NCI-H1417 treated with DMSO at 0.1 percent for 48 hours (cell line): ENCODE measurements around the gene RNF126.
"Not testable (repeated sequence)": the region's sequence is repeated elsewhere in the genome, so short reads cannot be mapped to it uniquely, and the experiment has no call there.

Experiments
- DNase-seq: peaks from one replicate; lab custom pipeline; 2025; lab: John Stamatoyannopoulos, UW

RNF126 gene

GRCh38 chr19:646779-647565, 16.0 kb downstream of the RNF126 start:
- DNase-seq, result no peak

GRCh38 chr19:645912-646778, 16.9 kb downstream of the RNF126 start:
- DNase-seq, result no peak

GRCh38 chr19:644789-645188, 18.2 kb downstream of the RNF126 start:
- DNase-seq, result no peak

GRCh38 chr19:644363-644762, 18.7 kb downstream of the RNF126 start:
- no peak for DNase-seq

GRCh38 chr19:643736-644135, 19.3 kb downstream of the RNF126 start:
- DNase-seq, result no peak

- DNase-seq, result no peak
Observed at GRCh38 chr19:642767-643727, 20.0 kb downstream of the RNF126 start.

- DNase-seq, result no peak
Observed at GRCh38 chr19:641702-642101, 21.3 kb downstream of the RNF126 start.

GRCh38 chr19:640606-641189, 22.3 kb downstream of the RNF126 start:
- DNase-seq, result no peak

- DNase-seq, result no peak
Observed at GRCh38 chr19:640161-640558, 22.9 kb downstream of the RNF126 start.

GRCh38 chr19:639253-640160, 23.5 kb downstream of the RNF126 start, which contains the start of gene FGF22:
TSS of gene FGF22 (plus strand) at chr19:639879. CDS start at chr19:639926, 47 bp downstream.
- peak; percentile 48 for DNase-seq

- DNase-seq, result no peak
Observed at GRCh38 chr19:638906-639252, 24.1 kb downstream of the RNF126 start.

- DNase-seq, result no peak
Observed at GRCh38 chr19:634975-635652, 27.9 kb downstream of the RNF126 start.

GRCh38 chr19:633786-634639, 29.0 kb downstream of the RNF126 start:
- no peak for DNase-seq

- peak; percentile 99 for DNase-seq
Observed at GRCh38 chr19:633068-633785, 29.8 kb downstream of the RNF126 start, which contains the start of gene POLRMT. TSS of gene POLRMT (minus strand) at chr19:633537. CDS start at chr19:633512, 25 bp downstream.

GRCh38 chr19:632579-633067, 30.4 kb downstream of the RNF126 start:
- DNase-seq, result no peak

GRCh38 chr19:629961-630714, 32.9 kb downstream of the RNF126 start:
- DNase-seq, result no peak

- DNase-seq, result not testable (repeated sequence)
Observed at GRCh38 chr19:629515-629914, 33.5 kb downstream of the RNF126 start.
